GM10266 (cell line): ENCODE measurements around the gene CDH4.

Source experiments
- DNase-seq: peaks from one replicate; pipeline ENCODE4 v3.0.0; 2012; ENCODE audit errors: extremely low spot score
- CTCF ChIP-seq: IDR thresholded peaks from 2 replicates; pipeline ENCODE4 v1.5.1; 2012; ENCODE audit warnings: mild to moderate bottlenecking, low read depth; ENCODE audit not compliant: control insufficient read depth, insufficient read depth; ENCODE audit errors: missing control alignments

CDH4 gene

GRCh38 chr20:61937963-61938838, 686.1 kb downstream of the CDH4 start:
- no peak for DNase-seq
- no peak for TF ChIP-seq CTCF

- no peak for TF ChIP-seq CTCF
- DNase-seq: no peak
Observed at GRCh38 chr20:61938839-61939690, 687.0 kb downstream of the CDH4 start.

DNA sequence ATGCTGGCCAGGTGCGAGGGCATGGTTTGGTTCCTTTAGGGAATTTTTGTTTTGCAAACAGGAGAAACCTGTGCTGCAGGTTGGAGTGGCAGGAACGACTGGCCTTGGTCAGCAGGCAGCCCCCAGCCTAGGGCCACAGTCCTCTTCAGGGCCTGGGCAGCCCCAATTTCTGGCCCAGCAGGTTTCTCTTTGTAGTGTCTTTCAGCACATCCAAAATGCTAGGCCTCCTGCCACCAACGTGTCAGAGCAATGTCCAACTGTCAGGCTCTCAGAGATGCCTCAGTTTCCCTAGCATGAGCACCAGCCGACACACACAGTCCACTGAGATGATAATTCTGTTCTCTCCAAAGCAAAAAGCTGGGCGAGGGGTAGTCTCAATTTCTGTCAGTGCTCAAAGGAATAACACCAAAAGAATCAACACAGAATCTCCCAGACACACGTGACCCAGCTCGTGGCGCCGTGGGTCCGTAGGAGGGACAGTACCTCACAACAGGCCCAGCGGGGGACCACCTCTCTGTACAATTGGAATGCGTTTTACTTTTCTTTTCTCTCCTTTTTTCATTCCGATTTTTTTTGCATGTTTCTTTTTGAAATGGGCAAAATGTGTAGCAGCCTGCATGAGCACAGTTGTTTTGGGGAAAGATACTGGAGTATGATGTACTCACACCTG, 687.8 kb downstream of the CDH4 start:
- no peak for TF ChIP-seq CTCF
- DNase-seq: no peak

DNA sequence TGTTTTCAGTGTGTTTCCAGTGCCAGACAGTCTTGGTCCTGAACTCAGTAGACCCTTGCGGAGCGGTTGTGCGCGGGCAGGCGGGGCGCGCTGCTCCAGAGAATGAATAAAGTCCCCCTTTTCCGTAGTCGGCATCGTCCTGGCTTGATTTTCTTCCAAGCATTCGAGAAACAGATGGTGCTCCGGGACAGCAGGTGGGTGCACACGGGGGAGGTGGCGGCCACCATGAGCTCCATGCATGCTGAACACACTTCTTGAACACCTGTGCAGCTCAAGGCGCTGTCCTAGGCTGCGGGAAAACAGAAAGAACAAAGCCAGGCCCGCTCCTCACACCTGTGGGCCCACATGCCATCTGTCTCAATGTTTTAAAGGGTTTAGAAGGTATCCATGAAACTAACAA, 688.4 kb downstream of the CDH4 start:
- DNase-seq: no peak
- TF ChIP-seq CTCF: no peak

DNA sequence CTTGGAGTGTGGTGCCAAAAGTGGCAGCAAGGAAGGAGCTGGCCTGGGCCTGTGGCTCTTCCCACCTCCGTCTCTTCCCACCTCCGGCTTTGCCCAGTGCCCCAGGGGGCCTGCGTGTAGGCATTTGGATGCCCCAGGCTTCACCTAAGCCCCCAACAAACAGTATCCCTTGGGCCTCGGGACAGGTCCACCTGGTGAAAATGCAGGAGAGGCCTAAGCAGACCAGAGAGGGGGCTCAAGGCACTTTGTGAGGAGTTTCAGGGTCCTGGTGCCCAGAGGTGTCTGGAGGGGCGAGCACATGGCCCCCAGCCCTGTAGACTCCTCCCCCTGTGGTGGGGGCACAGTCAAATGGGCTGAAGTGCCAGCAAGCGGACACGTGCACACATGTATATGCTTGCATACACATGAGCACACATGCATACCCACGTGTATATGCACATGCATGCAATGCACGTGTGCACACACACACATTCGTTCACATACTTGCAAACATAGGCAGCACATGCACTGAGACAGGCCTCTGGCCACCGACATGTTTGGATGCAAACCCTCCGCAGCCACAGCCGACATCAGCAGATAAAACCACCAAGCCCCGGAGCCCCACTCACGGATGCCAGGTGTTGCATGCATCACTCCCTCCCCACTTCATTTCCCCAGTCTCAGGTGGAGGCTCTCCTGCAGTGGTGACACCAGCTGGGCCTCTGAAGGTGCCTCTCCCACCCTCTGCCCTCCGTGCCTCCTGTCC, 689.1 kb downstream of the CDH4 start:
- TF ChIP-seq CTCF: no peak
- DNase-seq: no peak

GRCh38 chr20:61941721-61942405, 689.8 kb downstream of the CDH4 start:
- DNase-seq: no peak
- TF ChIP-seq CTCF: no peak
